ENCODE measurements around the gene ZNF512B.

ZNF512B gene

DNA sequence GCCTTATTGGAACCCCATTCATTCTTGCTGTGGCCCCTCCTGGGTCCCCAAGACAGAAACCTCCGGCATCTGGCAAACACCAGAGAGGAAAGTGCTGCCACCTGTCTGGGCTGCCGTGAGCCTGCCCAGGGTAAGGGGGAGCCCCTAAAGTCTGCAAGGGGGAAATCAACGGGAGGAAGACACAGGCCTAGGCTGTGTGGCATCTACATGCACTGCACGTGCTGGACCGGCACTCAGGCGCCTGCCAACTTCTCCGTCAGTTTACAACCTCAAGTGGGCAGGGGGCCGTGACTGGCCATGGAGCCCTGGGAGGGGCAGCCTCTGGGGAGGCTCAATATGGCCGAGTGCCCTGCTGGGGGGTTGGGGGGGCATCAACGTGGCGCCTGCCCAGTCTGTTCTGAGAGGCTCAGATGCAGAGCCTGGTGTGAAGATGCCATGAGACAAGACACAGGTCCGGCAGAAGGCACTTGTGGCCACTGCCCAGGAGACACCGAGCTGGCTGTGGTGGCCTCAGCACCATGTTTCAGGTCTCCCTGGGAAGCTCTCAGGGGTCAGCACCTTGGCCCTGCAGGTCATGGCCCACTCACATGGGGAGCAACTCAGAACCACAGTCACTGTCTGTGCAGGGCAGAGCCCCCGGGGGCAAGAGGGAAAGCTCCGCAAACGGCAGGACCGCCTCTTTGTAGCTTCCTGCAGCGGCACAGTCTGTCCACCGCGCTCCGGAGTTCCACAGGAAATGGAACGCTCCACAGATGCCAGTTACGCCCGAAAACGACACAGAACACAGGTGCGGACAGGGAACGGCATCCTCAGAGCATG is 21.9 kb downstream of the ZNF512B start:
- peak; percentile 27 for DNase-seq (ENCODE audit: low spot score)

GRCh38 chr20:63946986-63947637 is 22.6 kb downstream of the ZNF512B start:
- no peak for DNase-seq (ENCODE audit: low spot score)

DNA sequence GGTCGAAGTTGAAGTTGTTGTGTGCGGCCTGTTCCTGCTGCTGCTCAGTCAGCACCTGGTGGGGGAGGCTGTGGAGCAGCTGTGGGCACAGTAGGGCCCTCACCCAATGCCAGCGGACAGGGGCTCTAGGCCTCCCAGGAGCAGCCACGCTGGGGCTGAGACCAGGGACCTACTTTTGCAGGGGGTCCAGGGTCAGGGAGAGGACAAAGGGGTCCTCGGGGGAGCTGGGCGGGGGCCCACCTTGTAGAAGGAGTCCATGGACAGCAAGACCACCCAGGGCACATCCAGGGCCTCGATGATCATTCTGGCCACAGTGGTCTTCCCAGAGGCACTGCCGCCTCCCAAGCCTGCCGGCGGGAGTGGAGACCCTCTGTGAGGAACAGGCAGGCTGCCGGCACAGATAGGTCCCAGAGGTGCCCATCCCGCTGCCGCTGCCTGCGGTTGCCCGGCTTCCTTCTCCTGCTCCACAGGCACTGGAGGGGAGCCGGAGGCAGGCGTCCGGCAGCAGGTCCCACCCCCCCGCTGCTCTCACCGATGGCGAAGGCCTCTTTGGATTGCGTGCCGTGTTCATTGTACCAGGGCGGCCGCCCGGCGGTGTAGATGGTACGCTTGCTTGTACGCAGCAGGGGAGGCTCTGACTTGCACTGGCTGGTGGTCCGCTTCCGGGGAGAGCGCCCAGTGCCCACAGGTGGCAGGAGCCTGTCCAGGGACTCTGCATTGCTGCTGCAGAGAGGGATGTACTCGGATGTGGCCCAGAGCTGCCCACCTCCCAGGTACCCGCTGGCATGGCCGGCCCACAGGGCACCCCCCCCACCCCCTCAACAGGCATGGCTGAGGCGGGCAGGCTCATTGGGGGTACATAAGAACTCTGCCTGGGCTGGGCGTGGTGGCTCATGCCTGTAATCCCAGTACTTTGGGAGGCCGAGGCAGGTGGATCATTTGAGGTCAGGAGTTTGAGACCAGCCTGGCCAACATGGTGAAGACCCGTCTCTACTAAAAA is 23.5 kb downstream of the ZNF512B start:
- no peak for DNase-seq (ENCODE audit: low spot score)

DNA sequence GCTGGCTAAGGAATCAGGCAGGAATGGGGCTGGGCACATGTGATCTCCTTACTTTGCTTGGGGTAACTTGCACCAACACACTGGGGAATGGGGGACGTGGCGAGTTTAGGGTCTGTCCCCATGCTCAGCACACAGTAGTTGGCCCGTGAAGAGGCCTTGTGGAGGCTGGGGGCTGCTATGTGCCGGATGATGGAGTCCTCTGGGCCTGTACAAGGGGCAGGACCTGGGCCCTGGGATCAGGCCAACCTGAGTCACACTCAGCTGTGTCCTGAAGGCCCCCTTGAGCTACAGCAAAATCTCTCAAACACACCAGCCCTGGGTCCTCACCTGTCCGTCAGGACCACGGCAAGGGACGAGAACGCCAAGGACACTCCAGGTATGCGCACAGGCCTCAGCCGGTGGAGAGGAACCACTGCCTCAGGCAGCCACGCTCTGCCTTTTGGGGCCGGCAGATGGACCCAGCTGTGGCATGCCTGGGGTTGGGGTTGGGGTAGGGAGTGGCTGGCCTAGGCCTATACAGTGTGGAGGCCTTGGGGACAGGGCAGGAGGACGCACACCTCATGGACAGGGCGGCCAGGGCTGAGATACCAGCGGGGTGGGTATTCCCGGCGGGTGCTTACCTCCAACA is 24.6 kb downstream of the ZNF512B start:
- no peak for DNase-seq (ENCODE audit: low spot score)

GRCh38 chr20:63944078-63944941 is 25.4 kb downstream of the ZNF512B start:
- no peak for DNase-seq (ENCODE audit: low spot score)

GRCh38 chr20:63943808-63944077 is 26.0 kb downstream of the ZNF512B start:
- DNase-seq (ENCODE audit: low spot score) = no peak

DNA sequence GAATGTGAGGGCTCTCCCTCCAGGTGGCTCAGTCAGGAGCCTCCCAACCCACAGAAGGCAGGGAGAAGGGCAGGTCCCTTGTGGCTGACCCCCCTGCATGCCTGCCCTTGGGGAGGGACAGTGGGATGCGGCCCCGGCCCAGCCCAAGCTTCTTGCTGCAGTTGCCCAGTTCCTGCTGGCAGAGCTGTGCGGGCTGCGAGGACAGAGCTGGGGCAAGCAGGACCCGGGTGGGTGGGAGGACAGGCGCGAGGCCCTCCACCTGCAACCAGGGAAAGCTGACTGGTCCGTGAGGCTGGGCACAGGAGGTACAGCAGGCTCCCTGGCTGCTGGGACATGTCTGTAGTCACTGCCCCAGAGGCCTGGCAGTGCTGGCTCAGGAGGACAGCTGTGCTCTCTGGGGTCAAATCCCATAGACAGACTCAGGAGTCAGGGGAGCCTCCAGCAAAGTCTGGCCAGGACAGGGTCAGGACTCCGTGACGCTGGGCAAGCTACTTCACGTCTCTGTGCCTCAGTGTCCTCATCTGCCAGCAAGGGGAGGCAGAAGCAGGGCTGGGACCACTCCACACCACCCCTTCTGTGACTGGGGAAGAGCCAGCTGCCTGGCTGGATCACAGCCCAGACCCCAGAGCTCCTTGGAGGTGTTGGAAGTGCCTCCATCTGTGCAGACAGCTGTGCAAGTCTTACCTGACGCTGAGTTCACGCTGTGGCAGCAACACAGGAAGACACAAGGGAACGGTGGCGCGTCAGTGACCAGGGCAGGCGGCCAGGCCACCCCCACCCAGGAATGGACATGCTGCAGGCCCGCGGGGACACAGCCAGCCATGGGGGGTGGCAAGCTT is 26.5 kb downstream of the ZNF512B start:
- DNase-seq (ENCODE audit: low spot score) = no peak

- peak; percentile 55 for DNase-seq (ENCODE audit: low spot score)
Observed at GRCh38 chr20:63942250-63942951, 27.3 kb downstream of the ZNF512B start.

GRCh38 chr20:63941282-63942081 is 28.2 kb downstream of the ZNF512B start:
- DNase-seq (ENCODE audit: low spot score) = peak; percentile 93

- no peak for DNase-seq (ENCODE audit: low spot score)
Observed at GRCh38 chr20:63940472-63941266, 29.1 kb downstream of the ZNF512B start.

GRCh38 chr20:63940071-63940471 is 29.7 kb downstream of the ZNF512B start:
- DNase-seq (ENCODE audit: low spot score) = no peak

DNA sequence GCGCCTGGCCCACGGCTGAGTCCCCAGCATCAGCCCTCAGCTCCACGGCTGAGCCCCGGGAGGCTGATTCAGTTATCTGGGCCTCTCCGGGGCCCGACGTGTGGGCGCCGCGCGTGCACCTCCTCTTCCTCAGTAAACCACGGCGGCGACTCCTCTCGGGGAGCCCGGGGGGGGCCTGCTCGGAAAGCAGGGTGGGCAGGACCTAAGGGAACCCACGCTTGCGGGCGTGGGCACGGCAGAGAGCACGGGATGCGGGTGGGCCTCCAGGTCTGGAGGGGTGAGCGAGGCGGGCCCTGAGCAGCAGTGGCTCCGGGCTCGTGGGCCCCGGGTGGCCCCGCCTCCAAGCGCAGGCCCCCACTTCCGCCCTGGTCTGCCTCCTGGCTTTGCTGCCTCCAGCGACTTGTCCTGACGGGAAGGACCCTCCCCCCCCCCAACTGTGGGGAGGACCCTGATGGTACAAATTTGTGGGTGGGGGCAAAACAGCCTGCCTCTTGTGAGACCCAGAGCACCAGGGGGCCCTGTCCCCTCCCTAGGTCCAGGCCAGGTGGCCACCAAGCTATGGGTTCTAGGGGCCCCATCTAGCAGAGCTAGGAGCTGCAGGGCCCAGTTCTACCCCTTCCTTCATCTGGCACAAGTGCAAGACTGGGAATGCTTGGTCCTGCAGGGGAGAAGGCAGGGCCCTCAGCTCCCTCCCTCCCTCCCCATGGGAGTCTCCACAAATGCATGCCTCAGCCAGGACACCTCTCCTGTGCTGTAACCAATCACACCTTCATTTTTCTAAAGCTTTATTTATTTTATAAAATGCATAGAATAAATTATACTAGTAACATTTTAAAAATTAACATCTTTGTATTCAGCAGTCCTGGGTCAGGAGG is 30.4 kb downstream of the ZNF512B start:
- DNase-seq (ENCODE audit: low spot score) = no peak

DNA sequence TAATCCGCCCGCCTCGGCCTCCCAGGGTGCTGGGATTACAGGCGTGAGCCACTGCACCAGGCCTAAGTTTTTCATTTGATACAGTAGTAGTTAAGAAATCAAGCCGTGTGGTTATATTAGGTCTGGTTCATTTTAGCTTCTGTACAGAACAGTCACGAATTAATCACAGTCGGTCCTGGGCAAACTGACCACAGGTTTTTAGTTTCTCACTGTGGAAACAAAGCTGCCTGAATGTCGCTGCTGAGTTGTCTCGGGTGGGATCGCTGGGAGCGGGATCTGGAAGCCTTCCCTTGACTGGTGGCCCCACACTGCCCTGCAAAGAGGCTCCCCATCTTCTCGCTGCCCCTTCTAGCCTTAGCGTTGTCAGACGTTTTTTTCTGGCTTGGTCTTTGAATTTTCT is 32.1 kb downstream of the ZNF512B start:
- DNase-seq (ENCODE audit: low spot score) = no peak

DNA sequence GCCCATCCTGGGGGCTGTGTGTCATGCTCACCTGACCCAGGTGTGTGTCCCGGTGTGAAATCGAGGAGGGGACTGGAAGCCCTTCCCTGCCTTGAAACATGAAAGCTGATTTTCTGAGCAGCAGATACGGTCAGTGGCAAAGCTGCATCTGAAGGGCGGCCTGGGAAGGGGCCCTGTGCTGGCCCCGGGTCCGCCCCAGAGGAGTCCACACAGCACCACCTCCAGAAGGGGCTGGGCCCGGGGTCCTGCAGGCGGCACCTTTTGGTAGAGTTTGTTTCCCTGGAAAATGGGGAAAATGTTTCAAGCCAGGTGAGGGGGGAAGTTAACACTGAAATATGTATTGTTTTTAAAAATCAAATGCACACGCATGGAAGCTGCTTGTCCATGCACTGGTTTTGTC is 34.3 kb downstream of the ZNF512B start:
- no peak for DNase-seq (ENCODE audit: low spot score)

DNA sequence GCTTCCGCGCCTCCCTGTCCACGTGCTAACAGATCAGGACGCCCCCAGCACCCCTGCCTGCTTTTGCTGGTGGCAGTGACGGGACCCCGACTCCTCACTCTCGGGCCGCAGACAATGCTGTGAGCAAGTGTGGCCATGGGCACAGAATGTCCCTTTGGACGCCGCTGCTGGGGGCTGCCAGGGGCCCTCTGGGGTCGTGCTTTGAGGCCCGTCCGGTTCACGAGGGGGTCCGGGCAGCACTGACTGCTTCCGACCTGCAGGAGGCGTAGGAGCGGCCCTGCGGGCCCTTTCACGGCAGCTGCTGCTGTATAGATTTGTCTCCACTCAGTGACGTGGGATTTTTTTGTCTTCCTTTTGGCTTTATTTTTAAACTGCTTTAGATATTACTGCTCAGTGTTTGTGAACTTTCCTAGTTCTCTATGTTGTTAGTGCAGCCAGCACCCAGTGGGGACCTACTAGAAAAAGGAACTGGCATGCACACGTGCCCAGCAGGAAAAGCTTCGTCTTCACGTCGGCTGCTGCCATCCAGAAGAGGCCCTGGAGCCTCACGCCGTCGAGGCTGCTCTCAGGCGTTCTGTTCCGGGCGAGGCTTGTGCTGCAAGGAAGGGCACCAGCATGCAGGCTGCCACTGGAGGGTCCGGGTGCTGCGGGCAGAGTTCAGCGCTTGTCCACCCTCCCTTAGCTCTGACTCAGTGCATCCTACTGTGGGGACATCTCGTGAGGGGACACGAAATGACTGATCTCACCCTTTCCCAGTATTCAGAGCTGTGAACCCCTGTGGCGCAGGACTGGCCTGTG is 35.3 kb downstream of the ZNF512B start:
- DNase-seq (ENCODE audit: low spot score) = no peak

- DNase-seq (ENCODE audit: low spot score) = no peak
Observed at GRCh38 chr20:63933646-63934045, 36.1 kb downstream of the ZNF512B start.

Data from CD4-positive, alpha-beta T cell treated with Interleukin-6 at 100 ng/mL for 8 hours (primary cell).